Ovary (tissue), 3 donors: ENCODE measurements around the gene MYOC.

Experiments used
- CTCF ChIP-seq, 3 donors: fragments of 450-650 bp in 2 of 3; fragments of 200-600 bp in 1 of 3; IDR thresholded peaks; one replicate each; pipeline versions ENCODE4 v1.5.1 to v1.8.0; 2016 to 2022; ENCODE audit warnings: antibody characterized with exemption in 3 of 3, mild to moderate bottlenecking in 1 of 3
- POLR2A ChIP-seq: fragments of 450-650 bp; IDR thresholded peaks from one replicate; pipeline ENCODE4 v1.6.1; 2017; ENCODE audit warnings: antibody characterized with exemption, mild to moderate bottlenecking, moderate library complexity
- donor health status: DM: no; HTN: no; CAD: no.

- TF ChIP-seq CTCF (IDR thresholded peaks at IDR 0.05) (no peak), POLR2A (no peak)
Observed at GRCh38 chr1:171613282-171613681, 39.2 kb downstream of the MYOC start.
